Fibroblast of lung (primary cell): ENCODE measurements around the gene TSPAN31.

ENCODE experiments used
- EZH2 ChIP-seq: IDR thresholded peaks from 2 replicates; pipeline ENCODE4 v1.5.1; 2012; ENCODE audit warnings: low read length, control low read depth, mild to moderate bottlenecking; ENCODE audit errors: missing control alignments
- TF ChIP-seq, protein P1 (sequence below), 2 donors: IDR thresholded peaks in 1 of 2; conservative IDR thresholded peaks in 1 of 2; 1 replicate in 1 of 2; 2 replicates in 1 of 2; pipeline ENCODE4 v1.5.1; 2011 to 2012; ENCODE audit warnings: low read length in 2 of 2, control low read depth in 1 of 2, inconsistent platforms in 1 of 2, low read depth in 1 of 2, mild to moderate bottlenecking in 1 of 2

- TF ChIP-seq, protein P1, sequence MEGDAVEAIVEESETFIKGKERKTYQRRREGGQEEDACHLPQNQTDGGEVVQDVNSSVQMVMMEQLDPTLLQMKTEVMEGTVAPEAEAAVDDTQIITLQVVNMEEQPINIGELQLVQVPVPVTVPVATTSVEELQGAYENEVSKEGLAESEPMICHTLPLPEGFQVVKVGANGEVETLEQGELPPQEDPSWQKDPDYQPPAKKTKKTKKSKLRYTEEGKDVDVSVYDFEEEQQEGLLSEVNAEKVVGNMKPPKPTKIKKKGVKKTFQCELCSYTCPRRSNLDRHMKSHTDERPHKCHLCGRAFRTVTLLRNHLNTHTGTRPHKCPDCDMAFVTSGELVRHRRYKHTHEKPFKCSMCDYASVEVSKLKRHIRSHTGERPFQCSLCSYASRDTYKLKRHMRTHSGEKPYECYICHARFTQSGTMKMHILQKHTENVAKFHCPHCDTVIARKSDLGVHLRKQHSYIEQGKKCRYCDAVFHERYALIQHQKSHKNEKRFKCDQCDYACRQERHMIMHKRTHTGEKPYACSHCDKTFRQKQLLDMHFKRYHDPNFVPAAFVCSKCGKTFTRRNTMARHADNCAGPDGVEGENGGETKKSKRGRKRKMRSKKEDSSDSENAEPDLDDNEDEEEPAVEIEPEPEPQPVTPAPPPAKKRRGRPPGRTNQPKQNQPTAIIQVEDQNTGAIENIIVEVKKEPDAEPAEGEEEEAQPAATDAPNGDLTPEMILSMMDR (conservative IDR thresholded peaks at IDR 0.05 in 1 of 2, IDR thresholded peaks at IDR 0.05 in 1 of 2; ENCODE audit: low read depth in 1 of 2, low read length in 2 of 2) = no peak
- no peak for TF ChIP-seq EZH2
Observed at GRCh38 chr12:57746025-57746424, 1.2 kb downstream of the TSPAN31 start.
